ENCODE measurements around the gene HSF2.

The HSF2 gene

GRCh38 chr6:122416825-122417224, 17.4 kb downstream of the HSF2 start:
- CTCF ChIA-PET = no interaction called here

DNA sequence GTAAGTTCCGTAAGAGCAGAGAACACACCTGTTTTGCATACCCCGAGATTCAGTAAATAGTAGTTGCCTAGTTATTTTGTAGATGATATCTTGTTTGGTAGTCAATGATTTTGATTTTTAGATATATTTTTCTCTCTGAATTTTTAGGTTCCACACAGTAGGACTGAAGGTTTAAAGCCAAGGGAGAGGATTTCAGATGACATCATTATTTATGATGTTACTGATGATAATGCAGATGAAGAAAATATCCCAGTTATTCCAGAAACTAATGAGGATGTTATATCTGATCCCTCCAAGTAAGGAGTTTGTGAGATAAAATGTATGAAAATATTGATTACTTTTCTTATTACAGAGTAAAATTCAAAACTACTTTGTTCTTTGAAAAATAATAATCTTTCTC, 22.6 kb downstream of the HSF2 start:
- CTCF ChIA-PET = no interaction called here
- POLR2A ChIA-PET = no interaction called here
- TF ChIP-seq BHLHE40 (IDR thresholded peaks at IDR 0.05; ENCODE audit: borderline replicate concordance) (no peak), HDGF (IDR thresholded peaks at IDR 0.05; ENCODE audit: borderline replicate concordance) (no peak), ELF4 (IDR thresholded peaks at IDR 0.05) (no peak), ARNT (IDR thresholded peaks at IDR 0.05) (no peak), CTBP1 (IDR thresholded peaks at IDR 0.05; ENCODE audit: borderline replicate concordance) (no peak)
- TF ChIP-seq, protein P1, sequence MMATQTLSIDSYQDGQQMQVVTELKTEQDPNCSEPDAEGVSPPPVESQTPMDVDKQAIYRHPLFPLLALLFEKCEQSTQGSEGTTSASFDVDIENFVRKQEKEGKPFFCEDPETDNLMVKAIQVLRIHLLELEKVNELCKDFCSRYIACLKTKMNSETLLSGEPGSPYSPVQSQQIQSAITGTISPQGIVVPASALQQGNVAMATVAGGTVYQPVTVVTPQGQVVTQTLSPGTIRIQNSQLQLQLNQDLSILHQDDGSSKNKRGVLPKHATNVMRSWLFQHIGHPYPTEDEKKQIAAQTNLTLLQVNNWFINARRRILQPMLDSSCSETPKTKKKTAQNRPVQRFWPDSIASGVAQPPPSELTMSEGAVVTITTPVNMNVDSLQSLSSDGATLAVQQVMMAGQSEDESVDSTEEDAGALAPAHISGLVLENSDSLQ (IDR thresholded peaks at IDR 0.05) = no peak
- DNase-seq (ENCODE audit: extremely low spot score) = no peak

More at GRCh38 chr6:122416825-122417224, 17.4 kb downstream of the HSF2 start:
- POLR2A ChIA-PET = interaction anchor here (0.9 kb wide), 1 partner anchor 15 kb away, joined by 3 read pairs; no protein-coding TSS in a partner anchor
- TF ChIP-seq ZNF384 (IDR thresholded peaks at IDR 0.05) (no peak), L3MBTL2 (conservative IDR thresholded peaks at IDR 0.05) (no peak), ELF4 (IDR thresholded peaks at IDR 0.05) (no peak), ARNT (IDR thresholded peaks at IDR 0.05) (no peak), SP1 (IDR thresholded peaks at IDR 0.05) (no peak)
- no peak for DNase-seq (ENCODE audit: extremely low spot score)

GRCh38 chr6:122422614-122423267, 23.3 kb downstream of the HSF2 start:
- TF ChIP-seq FOXK2 (IDR thresholded peaks at IDR 0.05) = no peak
- TF ChIP-seq, protein P1 (IDR thresholded peaks at IDR 0.05) = no peak
- no peak for TF ChIP-seq LEF1 (IDR thresholded peaks at IDR 0.05; ENCODE audit: borderline replicate concordance)
- TF ChIP-seq CTBP1 (IDR thresholded peaks at IDR 0.05; ENCODE audit: borderline replicate concordance) = no peak
- TF ChIP-seq ARNT (IDR thresholded peaks at IDR 0.05) = no peak
- TF ChIP-seq FOXA1 (IDR thresholded peaks at IDR 0.05) = no peak
- no peak for TF ChIP-seq HDGF (IDR thresholded peaks at IDR 0.05; ENCODE audit: borderline replicate concordance)
- TF ChIP-seq ELF4 (IDR thresholded peaks at IDR 0.05) = no peak
- no peak for TF ChIP-seq NFRKB (IDR thresholded peaks at IDR 0.05)
- TF ChIP-seq L3MBTL2 (conservative IDR thresholded peaks at IDR 0.05) = no peak
- TF ChIP-seq FOXM1 (IDR thresholded peaks at IDR 0.05; ENCODE audit: borderline replicate concordance) = no peak
- no peak for TF ChIP-seq SUZ12 (IDR thresholded peaks at IDR 0.05)
- no peak for TF ChIP-seq SP1 (IDR thresholded peaks at IDR 0.05)
- TF ChIP-seq TARDBP (IDR thresholded peaks at IDR 0.05) = no peak
- no peak for TF ChIP-seq BHLHE40 (IDR thresholded peaks at IDR 0.05; ENCODE audit: borderline replicate concordance)
- TF ChIP-seq ZNF384 (IDR thresholded peaks at IDR 0.05) = no peak
- ChIA-PET CTCF (no interaction called here), POLR2A (no interaction called here)
- DNase-seq (ENCODE audit: extremely low spot score) = no peak

GRCh38 chr6:122423734-122424133, 24.3 kb downstream of the HSF2 start:
- CTCF ChIA-PET = no interaction called here
- no peak for DNase-seq (ENCODE audit: extremely low spot score)
- TF ChIP-seq HDGF (IDR thresholded peaks at IDR 0.05; ENCODE audit: borderline replicate concordance) = no peak
- TF ChIP-seq FOXK2 (IDR thresholded peaks at IDR 0.05) = no peak
- TF ChIP-seq, protein P1 (IDR thresholded peaks at IDR 0.05) = no peak
- no peak for TF ChIP-seq BHLHE40 (IDR thresholded peaks at IDR 0.05; ENCODE audit: borderline replicate concordance)
- no peak for TF ChIP-seq ARNT (IDR thresholded peaks at IDR 0.05)
- no peak for TF ChIP-seq SP1 (IDR thresholded peaks at IDR 0.05)
- TF ChIP-seq L3MBTL2 (conservative IDR thresholded peaks at IDR 0.05) = no peak
- no peak for TF ChIP-seq TARDBP (IDR thresholded peaks at IDR 0.05)
- no peak for TF ChIP-seq FOXM1 (IDR thresholded peaks at IDR 0.05; ENCODE audit: borderline replicate concordance)
- no peak for TF ChIP-seq NFRKB (IDR thresholded peaks at IDR 0.05)
- no peak for TF ChIP-seq ZNF384 (IDR thresholded peaks at IDR 0.05)
- TF ChIP-seq FOXA1 (IDR thresholded peaks at IDR 0.05) = no peak
- no peak for TF ChIP-seq CTBP1 (IDR thresholded peaks at IDR 0.05; ENCODE audit: borderline replicate concordance)
- TF ChIP-seq SUZ12 (IDR thresholded peaks at IDR 0.05) = no peak
- no peak for TF ChIP-seq ELF4 (IDR thresholded peaks at IDR 0.05)
- TF ChIP-seq LEF1 (IDR thresholded peaks at IDR 0.05; ENCODE audit: borderline replicate concordance) = no peak
- POLR2A ChIA-PET = no interaction called here

- POLR2A ChIA-PET = no interaction called here
- TF ChIP-seq SP1 (IDR thresholded peaks at IDR 0.05) (no peak), FOXK2 (IDR thresholded peaks at IDR 0.05) (no peak), SUZ12 (IDR thresholded peaks at IDR 0.05) (no peak), ELF4 (IDR thresholded peaks at IDR 0.05) (no peak), LEF1 (IDR thresholded peaks at IDR 0.05; ENCODE audit: borderline replicate concordance) (no peak), FOXA1 (IDR thresholded peaks at IDR 0.05) (no peak), L3MBTL2 (conservative IDR thresholded peaks at IDR 0.05) (no peak), FOXM1 (IDR thresholded peaks at IDR 0.05; ENCODE audit: borderline replicate concordance) (no peak), NFRKB (IDR thresholded peaks at IDR 0.05) (no peak), BHLHE40 (IDR thresholded peaks at IDR 0.05; ENCODE audit: borderline replicate concordance) (no peak), HDGF (IDR thresholded peaks at IDR 0.05; ENCODE audit: borderline replicate concordance) (no peak), ZNF384 (IDR thresholded peaks at IDR 0.05) (no peak), TARDBP (IDR thresholded peaks at IDR 0.05) (no peak), CTBP1 (IDR thresholded peaks at IDR 0.05; ENCODE audit: borderline replicate concordance) (no peak), ARNT (IDR thresholded peaks at IDR 0.05) (no peak)
- TF ChIP-seq, protein P1 (IDR thresholded peaks at IDR 0.05) = no peak
- no peak for DNase-seq (ENCODE audit: extremely low spot score)
- CTCF ChIA-PET = interaction anchor here (0.7 kb wide), 1 partner anchor 14 kb away, joined by 3 read pairs; no protein-coding TSS in a partner anchor
Observed at GRCh38 chr6:122426597-122426996, 27.1 kb downstream of the HSF2 start.
